Activated CD8-positive, alpha-beta memory T cell treated with anti-CD3 and anti-CD28 coated beads for 36 hours (primary cell): ENCODE measurements around the gene EIF5. TPM values are rescaled to one million over a fixed set of nuclear protein-coding genes. Genes with fewer than 3 reads are reported as not detected.

ENCODE experiments used
- CTCF ChIA-PET: fragments of 350-600 bp; sonication (Branson Sonifier 250); formaldehyde crosslinking; loops from one replicate; lab custom pipeline; 2021; ENCODE audit warnings: antibody characterized with exemption; lab: Charles Lee
- POLR2A ChIA-PET: fragments of 350-600 bp; sonication (Branson Sonifier 250); formaldehyde crosslinking; loops from one replicate; lab custom pipeline; 2021; ENCODE audit warnings: antibody characterized with exemption; lab: Charles Lee
- total RNA-seq, 2 experiments: library from RNA; stranded (reverse); gene quantifications; one replicate each; pipeline ENCODE4 v1.2.3, GENCODE V29; 2021

The EIF5 gene
- total RNA-seq, 2 experiments from 2014 or later: 365 to 375 TPM

DNA sequence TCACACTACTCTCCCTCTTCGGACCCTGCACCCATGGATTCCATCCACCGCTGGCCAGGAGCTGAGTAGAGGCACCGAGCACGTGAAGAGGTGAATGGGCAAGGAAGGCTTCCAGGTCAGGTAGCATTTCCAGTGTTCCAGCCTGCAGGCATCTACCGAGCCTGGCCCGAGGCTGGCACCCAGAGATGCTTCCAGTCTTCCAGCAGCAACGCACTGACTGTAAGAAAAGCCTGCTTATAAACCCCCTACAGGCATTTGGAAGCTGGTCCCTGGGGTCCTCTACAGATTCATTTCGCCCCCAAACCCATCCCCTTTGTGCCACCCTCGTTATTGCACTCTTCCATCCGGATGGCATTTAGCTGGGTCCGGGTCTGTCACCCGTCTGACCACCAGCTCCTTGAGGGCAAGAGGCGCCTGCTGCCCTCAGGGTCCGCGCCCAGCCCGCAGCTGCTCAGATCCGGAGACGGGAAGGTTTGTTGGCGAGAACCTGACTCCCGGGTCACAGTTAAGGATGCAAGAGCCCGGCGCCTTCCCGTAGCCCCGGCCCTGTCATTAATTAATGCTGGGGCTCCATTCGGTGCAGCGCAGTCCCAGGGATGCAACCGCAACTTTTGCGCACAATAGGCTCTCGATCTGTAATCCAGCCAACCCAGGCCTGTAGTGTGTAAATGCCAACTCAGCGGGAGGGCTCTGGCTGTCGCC, 50.6 kb downstream of the EIF5 start:
- ChIA-PET POLR2A (no interaction called here), CTCF (no interaction called here)

DNA sequence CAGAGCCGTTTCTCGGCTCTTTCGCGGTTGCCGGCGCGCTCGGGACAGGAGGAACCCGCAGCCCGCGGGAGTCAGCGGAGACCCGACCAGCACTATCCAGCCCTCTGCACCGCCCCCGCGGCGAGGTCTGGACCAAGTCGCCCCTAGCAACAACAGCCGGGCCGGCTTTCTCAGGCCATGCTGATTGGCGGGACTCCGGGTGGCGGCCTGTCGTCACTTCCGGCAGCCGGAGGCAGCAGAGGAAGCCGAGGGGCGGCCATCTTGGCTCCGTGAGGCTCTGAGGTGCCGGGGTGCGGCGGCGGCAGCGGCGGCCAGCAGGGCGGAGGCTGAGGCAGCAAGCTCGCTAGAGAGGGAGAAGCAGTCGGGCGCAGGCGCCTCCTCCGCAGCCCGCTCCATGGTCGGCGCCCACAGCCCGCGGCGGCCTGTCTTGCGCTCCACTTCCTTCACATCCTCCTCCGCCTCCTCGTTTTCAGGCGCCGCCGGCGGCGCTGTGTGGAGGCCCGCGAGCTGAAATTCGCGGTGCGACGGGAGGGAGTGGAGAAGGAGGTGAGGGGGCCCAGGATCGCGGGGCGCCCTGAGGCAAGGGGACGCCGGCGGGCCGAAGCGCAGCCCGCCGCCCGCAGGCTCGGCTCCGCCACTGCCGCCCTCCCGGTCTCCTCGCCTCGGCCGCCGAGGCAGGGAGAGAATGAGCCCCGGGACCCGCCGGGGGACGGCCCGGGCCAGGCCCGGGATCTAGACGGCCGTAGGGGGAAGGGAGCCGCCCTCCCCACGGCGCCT, 51.3 kb downstream of the EIF5 start, which contains the start of gene MARK3:
TSS of gene MARK3 (plus strand) at position 264 of the 777 bp plus-strand sequence. CDS start 615 bp downstream, outside the sequence.
- CTCF ChIA-PET: interaction anchor here (0.6 kb wide), 2 partner anchors 28 to 33 kb away, joined by 3 read pairs; no protein-coding TSS in a partner anchor

DNA sequence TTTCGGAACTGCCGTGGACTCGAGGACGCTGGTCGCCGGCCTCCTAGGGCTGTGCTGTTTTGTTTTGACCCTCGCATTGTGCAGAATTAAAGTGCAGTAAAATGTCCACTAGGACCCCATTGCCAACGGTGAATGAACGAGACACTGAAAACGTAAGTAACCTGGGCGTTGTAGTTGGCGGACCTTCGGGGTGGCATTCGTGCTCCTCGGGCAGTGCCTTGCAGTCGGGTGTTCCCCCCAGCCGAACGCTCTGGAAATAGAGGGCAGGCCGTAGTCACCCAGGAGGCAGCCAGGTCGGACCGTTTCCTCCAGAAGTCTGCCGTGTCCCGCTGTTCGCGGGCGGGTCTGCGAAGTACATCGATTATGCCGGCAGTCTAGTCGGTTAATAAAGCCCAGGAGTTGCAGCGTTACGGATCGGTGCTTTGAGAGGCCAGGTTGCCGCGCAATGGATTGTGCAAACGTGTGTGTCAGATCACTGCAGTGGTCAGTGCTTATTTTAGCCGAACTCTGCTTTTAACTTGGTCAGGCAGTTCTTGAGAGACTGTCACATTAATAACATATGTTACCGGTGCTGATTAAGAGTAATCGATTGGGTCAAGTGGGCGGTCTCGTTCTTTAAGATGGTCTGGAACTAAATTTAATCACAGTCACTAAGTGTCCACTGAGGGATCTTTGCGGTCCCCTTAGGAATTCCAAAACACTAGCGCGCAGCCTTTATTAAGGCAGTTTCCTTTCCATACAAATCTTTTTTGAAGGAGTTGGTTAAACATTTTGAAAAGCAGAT, 52.1 kb downstream of the EIF5 start:
- ChIA-PET CTCF (no interaction called here), POLR2A (interaction anchor here (0.6 to 0.7 kb wide), 2 partner anchors 39 to 97 kb away, joined by 4 to 7 read pairs; no protein-coding TSS in a partner anchor)

More for the DNA sequence above, 51.3 kb downstream of the EIF5 start, which contains the start of gene MARK3:
- POLR2A ChIA-PET: interaction anchor here (0.7 kb wide), 1 partner anchor 96 kb away, joined by 7 read pairs; no protein-coding TSS in a partner anchor

DNA sequence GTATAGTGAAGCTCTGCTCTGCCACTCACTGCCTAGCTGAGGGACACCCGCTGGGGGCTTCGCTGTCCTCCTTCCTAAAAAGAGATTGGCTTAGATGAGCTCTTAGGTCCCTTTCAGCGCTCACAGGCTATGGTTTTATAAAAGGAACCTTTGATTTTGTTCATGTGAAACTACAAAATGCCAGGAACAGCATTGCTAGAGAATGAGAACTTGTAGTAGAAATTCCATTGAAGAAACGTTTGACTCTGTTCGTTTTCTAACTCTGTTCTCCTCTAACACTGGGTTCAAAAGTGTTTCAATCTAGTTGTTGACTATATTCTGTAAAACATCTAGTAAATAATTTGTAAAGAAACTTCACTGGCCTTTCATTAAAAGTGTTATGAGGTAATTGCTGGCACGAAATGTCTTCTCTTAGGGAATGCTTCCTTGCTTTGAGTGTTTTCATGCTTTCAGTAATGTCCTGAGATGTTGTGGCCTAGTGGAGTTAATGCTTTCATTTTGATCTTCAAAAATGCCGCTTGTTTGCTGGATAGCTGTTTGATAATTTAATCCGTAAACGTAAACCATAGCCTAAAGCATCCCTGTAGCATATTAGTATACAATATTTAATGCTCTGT, 52.8 kb downstream of the EIF5 start:
- ChIA-PET CTCF (no interaction called here), POLR2A (interaction anchor here (0.6 kb wide), 1 partner anchor 39 kb away, joined by 4 read pairs; no protein-coding TSS in a partner anchor)

DNA sequence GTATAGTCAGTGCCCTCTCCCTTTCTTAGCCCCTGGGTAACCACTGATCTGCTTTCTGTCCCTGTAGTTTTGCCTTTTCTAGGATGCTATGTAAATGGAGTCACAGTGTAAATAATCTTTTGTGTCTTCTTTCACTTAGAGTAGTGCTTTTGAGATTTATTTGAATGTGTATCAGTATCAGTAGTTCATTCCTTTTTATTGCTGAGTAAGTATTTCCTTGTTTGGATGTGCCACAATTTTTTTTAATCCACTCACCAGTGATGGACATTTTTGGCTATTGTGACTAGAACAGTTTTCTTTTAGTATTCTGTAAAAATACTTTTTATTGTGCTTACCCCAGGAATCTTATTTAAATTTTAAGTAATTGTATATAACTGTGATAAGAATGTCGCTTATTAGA, 54.6 kb downstream of the EIF5 start:
- ChIA-PET CTCF (no interaction called here), POLR2A (interaction anchor here (0.6 kb wide), 1 partner anchor 46 kb away, joined by 3 read pairs; no protein-coding TSS in a partner anchor)

DNA sequence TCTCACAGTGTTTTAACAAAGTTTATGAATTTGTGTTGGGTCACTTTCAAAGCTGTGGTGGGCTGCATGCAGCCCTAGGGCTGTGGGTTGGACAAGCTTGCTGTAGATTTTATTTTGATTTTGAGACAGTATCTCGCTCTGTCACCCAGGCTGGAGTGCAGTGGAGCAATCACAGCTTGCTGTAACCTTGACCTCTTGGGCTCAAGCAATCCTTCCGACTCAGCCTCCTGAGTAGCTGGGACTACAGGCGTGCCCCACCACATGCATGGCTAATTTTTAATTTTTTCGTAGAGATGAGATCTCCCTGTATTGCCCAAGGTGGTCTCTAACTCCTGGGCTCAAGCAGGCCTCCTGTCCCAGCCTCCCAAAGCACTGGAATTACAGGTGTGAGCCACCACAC, 56.6 kb downstream of the EIF5 start:
- POLR2A ChIA-PET: interaction anchor here (1.2 kb wide), 1 partner anchor 57 kb away, joined by 4 read pairs; the partner anchor contains the start of gene EIF5
- CTCF ChIA-PET: interaction anchor here (0.9 to 2.9 kb wide), 7 partner anchors 9 to 286 kb away, joined by 3 to 12 read pairs (median 7); partner anchors contain the start of gene EIF5

DNA sequence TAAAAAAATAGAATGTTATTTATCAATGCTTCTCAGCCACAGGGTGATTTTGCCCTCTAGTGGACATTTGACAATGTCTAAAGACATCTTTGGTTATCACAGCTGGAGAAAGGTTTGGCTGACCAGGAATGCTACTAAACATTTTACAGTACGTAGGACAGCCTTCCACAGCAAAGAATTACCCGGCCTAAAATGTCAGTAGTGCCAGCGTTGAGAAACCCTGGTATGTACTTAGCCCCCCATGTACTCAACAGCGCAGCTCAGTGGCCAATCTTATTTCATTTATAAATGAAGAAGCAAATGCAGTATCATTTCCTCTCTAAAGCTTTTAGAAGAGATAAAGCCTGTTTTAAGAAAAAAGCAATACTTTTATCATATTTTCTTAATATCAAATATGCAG, 57.0 kb downstream of the EIF5 start:
- ChIA-PET POLR2A (interaction anchor here (0.8 to 1.2 kb wide), 2 partner anchors 11 to 57 kb away, joined by 3 to 4 read pairs; partner anchors contain the start of gene EIF5), CTCF (interaction anchor here (0.9 to 2.9 kb wide), 7 partner anchors 9 to 286 kb away, joined by 3 to 12 read pairs (median 7); partner anchors contain the start of gene EIF5)

DNA sequence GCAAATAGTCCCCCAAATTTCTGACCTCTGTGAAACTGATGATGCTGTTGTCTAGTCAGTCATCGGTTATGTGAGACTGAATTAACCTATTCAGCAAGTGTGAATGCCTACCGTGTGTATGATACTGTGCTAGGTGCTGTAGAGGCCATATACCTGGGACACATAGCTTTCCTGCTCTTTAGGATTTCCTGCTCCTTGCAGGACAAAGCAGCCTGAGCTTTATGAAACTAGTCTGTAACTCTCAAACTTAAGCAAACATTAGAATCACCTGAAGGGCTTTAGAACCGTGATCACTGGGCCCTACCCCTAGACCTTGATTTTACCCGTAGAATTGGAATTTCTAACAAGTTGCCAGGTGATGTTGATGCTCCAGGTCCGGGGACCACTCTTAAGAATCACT, 58.1 kb downstream of the EIF5 start:
- POLR2A ChIA-PET: interaction anchor here (0.6 kb wide), 1 partner anchor 52 kb away, joined by 4 read pairs; no protein-coding TSS in a partner anchor
- CTCF ChIA-PET: interaction anchor here (1.7 to 2.9 kb wide), 3 partner anchors 10 to 17 kb away, joined by 5 to 12 read pairs (median 7); no protein-coding TSS in a partner anchor

DNA sequence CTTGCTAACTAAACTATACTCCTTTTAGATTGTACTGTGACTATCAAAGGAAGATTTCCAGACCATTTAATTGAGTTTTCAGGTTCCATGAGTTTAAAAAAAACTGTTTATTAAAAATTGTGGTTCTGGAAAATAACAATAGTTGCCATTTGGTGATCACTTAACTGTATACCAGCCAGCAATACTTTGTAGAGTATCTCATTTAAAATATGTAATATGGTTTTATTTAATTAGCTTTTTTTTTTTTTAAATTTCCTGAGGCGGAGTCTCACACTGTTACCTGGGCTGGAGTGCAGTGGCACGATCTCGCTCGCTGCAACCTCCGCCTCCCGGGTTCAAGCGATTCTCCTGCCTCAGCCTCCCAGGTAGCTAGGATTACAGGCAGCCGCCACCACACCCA, 58.5 kb downstream of the EIF5 start:
- ChIA-PET POLR2A (interaction anchor here (0.6 kb wide), 1 partner anchor 53 kb away, joined by 4 read pairs; no protein-coding TSS in a partner anchor), CTCF (interaction anchor here (1.7 to 2.9 kb wide), 2 partner anchors 11 to 13 kb away, joined by 5 to 12 read pairs; no protein-coding TSS in a partner anchor)

DNA sequence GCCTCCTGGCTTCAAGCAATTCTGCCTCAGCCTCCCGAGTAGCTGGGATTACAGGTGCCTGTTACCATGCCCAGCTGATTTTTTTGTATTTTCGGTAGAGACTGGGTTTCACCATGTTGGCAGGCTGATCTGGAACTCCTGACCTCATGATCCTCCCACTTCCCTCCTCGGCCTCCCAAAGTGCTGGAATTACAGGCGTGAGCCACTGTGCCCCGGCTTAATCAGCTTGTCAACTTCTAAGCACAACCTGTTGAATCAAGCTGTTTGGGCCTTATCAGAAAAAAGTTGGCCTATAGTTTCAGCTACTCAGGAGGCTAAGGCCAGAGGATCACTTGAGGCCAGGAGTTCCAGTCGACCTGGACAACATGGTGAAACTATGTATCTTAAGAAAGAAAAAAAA, 59.0 kb downstream of the EIF5 start:
- CTCF ChIA-PET: interaction anchor here (1.6 to 2.9 kb wide), 3 partner anchors 11 to 25 kb away, joined by 5 to 12 read pairs (median 6); no protein-coding TSS in a partner anchor
- POLR2A ChIA-PET: interaction anchor here (0.6 kb wide), 1 partner anchor 56 kb away, joined by 5 read pairs; no protein-coding TSS in a partner anchor

DNA sequence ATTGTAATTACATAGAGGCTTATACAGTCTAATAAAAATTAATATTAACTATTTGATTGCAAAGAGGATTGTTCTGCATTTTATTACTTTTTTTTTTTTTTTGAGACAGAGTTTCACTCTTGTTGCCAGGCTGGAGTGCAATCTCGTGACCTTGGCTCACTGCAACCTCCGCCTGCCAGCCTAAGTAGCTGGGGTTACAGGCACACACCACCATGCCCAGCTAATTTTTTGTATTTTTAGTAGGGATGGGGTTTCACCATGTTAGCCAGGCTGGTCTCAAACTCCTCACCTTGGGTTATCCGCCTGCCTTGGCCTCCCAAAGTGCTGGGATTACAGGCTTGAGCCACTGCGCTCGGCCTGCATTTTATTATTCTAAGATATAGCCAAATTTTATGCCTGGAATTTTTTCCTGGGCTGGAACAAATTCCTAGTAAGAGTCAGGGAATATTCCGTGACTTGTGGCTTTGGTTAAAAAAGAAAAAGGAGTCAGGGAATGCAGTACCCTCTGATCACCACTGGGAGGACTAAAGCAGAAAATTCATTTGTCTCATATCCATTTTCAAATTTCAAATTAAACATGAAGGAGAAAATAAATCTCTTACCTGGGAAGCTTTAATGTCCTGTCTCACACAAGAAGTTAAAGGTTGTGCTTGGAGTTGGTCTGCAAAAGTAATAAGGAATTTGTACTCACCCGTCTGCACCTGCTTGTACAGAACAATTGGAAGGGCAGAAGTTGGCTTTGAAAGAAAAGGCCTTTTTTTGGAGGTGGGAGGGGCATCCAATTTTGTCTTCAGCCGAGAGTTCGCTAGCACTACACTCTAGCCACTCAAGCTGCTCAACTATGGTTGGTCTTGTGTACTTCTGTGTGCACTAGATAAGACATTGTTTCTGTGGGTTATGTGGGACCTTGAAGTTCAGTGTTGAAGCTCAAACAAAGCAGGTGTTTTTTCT, 59.9 kb downstream of the EIF5 start:
- CTCF ChIA-PET: interaction anchor here (1.6 to 1.7 kb wide), 2 partner anchors 11 to 24 kb away, joined by 5 to 6 read pairs; no protein-coding TSS in a partner anchor

More for the DNA sequence above, 59.9 kb downstream of the EIF5 start:
- POLR2A ChIA-PET: interaction anchor here (0.6 kb wide), 1 partner anchor 57 kb away, joined by 5 read pairs; no protein-coding TSS in a partner anchor

Other genes starting within 250 kb of the EIF5 start
- not detected for gene EXOC3L4, start 239.5 kb upstream of the EIF5 start, total RNA-seq
- 1 to 10 TPM in 1 of 2 experiments, under 1 TPM in 1; 0.82 to 1.1 TPM for gene TNFAIP2, start 210.8 kb upstream of the EIF5 start, total RNA-seq
- 10 to 100 TPM; 81.7 to 83.4 TPM for gene MARK3, start 51.2 kb downstream of the EIF5 start, total RNA-seq
- 1 to 10 TPM; 1.7 to 3.0 TPM for gene CKB, start 188.6 kb downstream of the EIF5 start, total RNA-seq
- 10 to 100 TPM; 23.2 TPM for gene TRMT61A, start 195.0 kb downstream of the EIF5 start, total RNA-seq
- gene BAG5, start 228.4 kb downstream of the EIF5 start, total RNA-seq: 10 to 100 TPM; 34.9 to 37.9 TPM
- 10 to 100 TPM; 40.1 to 42.2 TPM for gene COA8, start 228.7 kb downstream of the EIF5 start, total RNA-seq